HG02798 (cell line): ENCODE measurements around the gene LRRC8E.

Source experiments
- ATAC-seq: cut with Tn5 transposase; IDR thresholded peaks from one replicate; pipeline ENCODE4 v1.9.1; 2021; ENCODE audit warnings: mild to moderate bottlenecking; ENCODE audit not compliant: unreplicated experiment, poor library complexity

Gene LRRC8E

GRCh38 chr19:7888145-7888825, at the start of gene LRRC8E:
TSS of gene LRRC8E (plus strand) at chr19:7888510. CDS start at chr19:7895604, 7,094 bp downstream.
- ATAC-seq: no peak

- no peak for ATAC-seq
Measured at GRCh38 chr19:7839476-7839875, 48.8 kb upstream of the LRRC8E start.

GRCh38 chr19:7840629-7841028, 47.7 kb upstream of the LRRC8E start:
- ATAC-seq: no peak

GRCh38 chr19:7841751-7842660, 46.3 kb upstream of the LRRC8E start:
- ATAC-seq: no peak

GRCh38 chr19:7842661-7843294, 45.5 kb upstream of the LRRC8E start:
- no peak for ATAC-seq

GRCh38 chr19:7843521-7843920, 44.8 kb upstream of the LRRC8E start:
- ATAC-seq: no peak

GRCh38 chr19:7844405-7844804, 43.9 kb upstream of the LRRC8E start:
- no peak for ATAC-seq

GRCh38 chr19:7844951-7845350, 43.4 kb upstream of the LRRC8E start:
- ATAC-seq: no peak

- ATAC-seq: no peak
Measured at GRCh38 chr19:7845390-7846154, 42.7 kb upstream of the LRRC8E start.

GRCh38 chr19:7846155-7846646, 42.1 kb upstream of the LRRC8E start:
- ATAC-seq: no peak

- ATAC-seq: no peak
Measured at GRCh38 chr19:7847664-7848063, 40.6 kb upstream of the LRRC8E start.

- no peak for ATAC-seq
Measured at GRCh38 chr19:7848779-7849457, 39.4 kb upstream of the LRRC8E start.

GRCh38 chr19:7849631-7849999, 38.7 kb upstream of the LRRC8E start:
- no peak for ATAC-seq

GRCh38 chr19:7850000-7850813, 38.1 kb upstream of the LRRC8E start:
- ATAC-seq: no peak

GRCh38 chr19:7850945-7851622, 37.2 kb upstream of the LRRC8E start:
- ATAC-seq: no peak

GRCh38 chr19:7851623-7852500, 36.4 kb upstream of the LRRC8E start:
- ATAC-seq: no peak
